Measurements from ENCODE around the gene SYNE1.

SYNE1 gene

DNA sequence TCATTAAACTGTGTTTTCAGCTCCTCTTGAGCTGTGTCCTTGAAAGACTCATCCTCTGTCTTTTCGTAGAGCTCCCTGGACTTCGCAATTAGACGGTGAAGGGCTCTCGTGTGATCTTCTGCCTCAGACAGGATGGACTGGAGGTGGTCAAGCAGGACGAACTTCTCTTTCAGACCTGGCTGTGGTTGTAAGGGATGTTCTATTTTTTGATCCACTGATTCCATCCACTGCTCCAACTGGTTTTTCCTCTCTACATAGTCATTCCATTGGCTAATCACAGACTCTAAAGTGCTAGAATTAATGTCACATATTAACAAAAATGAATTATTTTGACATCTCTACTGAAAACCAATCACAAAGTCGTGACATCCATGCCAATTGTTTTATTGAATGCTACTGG, 250.1 kb downstream of the SYNE1 start:
- H3K4me3 ChIP-seq (ENCODE audit: low read depth, low read length), result no peak overlapping the region
- TF ChIP-seq, protein P1, sequence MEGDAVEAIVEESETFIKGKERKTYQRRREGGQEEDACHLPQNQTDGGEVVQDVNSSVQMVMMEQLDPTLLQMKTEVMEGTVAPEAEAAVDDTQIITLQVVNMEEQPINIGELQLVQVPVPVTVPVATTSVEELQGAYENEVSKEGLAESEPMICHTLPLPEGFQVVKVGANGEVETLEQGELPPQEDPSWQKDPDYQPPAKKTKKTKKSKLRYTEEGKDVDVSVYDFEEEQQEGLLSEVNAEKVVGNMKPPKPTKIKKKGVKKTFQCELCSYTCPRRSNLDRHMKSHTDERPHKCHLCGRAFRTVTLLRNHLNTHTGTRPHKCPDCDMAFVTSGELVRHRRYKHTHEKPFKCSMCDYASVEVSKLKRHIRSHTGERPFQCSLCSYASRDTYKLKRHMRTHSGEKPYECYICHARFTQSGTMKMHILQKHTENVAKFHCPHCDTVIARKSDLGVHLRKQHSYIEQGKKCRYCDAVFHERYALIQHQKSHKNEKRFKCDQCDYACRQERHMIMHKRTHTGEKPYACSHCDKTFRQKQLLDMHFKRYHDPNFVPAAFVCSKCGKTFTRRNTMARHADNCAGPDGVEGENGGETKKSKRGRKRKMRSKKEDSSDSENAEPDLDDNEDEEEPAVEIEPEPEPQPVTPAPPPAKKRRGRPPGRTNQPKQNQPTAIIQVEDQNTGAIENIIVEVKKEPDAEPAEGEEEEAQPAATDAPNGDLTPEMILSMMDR (IDR thresholded peaks at IDR 0.05; ENCODE audit: borderline replicate concordance, insufficient read depth, low read depth, low read length), result no peak

DNA sequence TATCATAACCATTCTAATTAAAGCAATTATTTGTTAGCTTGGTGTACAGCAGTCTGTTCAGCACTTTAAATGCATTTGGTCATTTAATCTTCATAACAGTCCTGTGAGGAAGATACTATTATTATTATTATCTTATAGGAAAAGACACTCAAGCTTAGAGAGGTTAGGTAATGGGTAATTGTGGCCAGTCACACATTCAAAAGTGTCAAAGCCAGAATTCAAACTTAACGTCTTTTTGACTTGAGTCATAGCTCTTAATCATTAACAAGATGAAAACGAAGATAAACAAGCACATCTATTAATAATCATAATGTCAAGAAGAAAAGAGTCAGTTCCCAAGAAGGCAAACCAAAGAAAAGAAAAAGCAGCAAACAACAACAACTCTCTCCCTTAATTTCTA, 251.0 kb downstream of the SYNE1 start:
- no peak overlapping the region for H3K4me3 ChIP-seq (ENCODE audit: low read depth, low read length)
- TF ChIP-seq, protein P1 (IDR thresholded peaks at IDR 0.05; ENCODE audit: borderline replicate concordance, insufficient read depth, low read depth, low read length), result no peak

DNA sequence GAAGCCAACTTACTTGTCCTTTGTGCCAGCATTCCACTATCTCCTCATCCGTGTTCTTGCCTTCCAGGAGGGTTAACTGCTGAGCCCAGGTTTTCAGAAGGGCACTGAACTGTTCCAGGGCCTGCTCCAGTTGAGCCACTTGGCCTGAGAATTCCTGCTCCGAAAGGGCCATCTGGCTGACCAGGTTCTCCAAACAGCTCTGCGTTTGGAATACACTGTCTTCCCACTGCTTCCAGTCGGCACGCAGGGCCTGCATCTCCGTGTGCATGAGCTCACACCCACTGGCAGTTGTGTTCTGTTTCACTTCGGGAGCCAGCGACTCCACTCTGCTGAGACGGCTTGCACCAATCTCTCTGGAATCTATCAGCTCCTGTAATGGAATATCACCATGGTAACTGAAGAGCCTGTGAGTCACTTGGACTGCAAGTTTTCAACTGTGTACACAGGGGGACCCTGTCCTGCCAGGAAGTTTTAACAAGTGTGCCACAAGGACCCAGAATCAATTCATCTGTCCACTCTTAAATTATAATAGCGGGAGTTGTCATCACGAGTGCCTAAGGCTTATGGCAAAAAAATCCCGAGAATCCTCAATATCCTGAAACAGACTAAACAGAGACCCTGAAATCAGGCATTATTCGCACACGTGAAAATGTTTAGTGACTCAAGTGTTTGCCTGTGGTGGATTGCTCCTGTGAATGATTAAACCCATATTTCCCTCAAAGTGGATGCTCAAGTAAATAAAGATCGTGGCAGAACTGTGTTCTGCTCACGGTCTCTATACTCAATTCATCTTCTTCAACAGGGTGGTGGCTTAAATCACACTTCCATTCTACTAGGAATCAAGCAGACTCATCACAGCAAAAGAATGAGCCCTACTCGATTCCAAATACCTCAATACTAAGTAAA, 255.9 kb downstream of the SYNE1 start:
- no peak overlapping the region for H3K4me3 ChIP-seq (ENCODE audit: low read depth, low read length)
- TF ChIP-seq, protein P1 (IDR thresholded peaks at IDR 0.05; ENCODE audit: borderline replicate concordance, insufficient read depth, low read depth, low read length), result no peak

DNA sequence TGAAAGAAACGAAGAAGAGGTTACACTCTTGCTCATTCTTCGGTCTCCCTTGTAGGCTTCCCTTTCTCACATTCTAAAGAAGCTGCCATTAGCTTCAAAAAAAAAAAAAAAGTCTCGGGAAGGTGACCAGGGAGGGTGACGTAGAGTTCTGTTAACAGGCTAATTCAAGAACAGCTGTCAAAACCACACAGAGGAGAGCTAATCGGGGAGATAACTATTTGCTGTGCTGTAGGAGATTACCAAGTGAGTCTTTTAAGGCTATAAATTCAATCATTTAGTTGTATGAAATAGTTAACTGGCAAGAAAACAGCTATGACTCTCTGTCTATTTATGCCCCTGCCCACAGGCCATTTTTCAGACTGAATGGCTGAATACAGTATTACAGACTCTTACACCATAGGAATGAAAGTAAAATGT, 256.8 kb downstream of the SYNE1 start:
- H3K4me3 ChIP-seq (ENCODE audit: low read depth, low read length), result no peak overlapping the region
- TF ChIP-seq, protein P1 (IDR thresholded peaks at IDR 0.05; ENCODE audit: borderline replicate concordance, insufficient read depth, low read depth, low read length), result no peak

DNA sequence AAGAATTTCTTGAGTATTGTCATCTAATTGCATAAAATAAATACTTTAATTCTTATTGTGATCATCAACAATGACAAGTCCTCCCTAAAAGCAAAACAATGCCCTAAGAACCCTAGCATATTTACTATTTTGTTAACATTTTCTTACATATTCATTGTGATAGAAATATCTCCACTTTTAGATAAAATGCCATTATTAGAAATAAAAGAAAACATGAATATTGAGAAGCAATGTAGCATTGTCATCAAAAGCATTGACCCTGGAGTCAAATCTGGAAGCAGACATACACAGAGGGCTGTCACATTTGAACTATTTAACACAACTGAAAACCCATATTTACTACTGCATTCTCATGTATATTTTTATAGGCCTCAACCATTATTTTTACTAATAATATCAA, 257.7 kb downstream of the SYNE1 start:
- H3K4me3 ChIP-seq (ENCODE audit: low read depth, low read length), result no peak overlapping the region
- TF ChIP-seq, protein P1 (IDR thresholded peaks at IDR 0.05; ENCODE audit: borderline replicate concordance, insufficient read depth, low read depth, low read length), result no peak

DNA sequence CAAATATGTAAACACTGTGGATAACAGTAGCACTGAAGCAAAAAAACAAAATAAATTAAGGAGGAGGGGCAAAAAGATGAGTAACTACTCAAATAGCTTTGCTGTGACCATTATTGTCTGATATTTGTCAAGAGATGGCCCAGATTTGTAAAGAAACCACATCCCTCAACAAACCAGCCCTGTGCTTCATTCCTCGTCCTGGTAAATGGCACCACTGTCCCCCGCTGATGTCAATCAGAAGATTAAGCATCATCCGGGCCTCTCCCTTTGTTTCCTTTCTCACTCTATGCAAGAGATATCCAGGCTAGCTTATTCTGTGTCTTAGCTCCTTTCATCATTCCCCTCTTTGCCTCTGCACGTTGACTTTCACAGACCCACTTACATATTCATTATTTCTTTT, 259.0 kb downstream of the SYNE1 start:
- TF ChIP-seq, protein P1 (IDR thresholded peaks at IDR 0.05; ENCODE audit: borderline replicate concordance, insufficient read depth, low read depth, low read length), result no peak
- no peak overlapping the region for H3K4me3 ChIP-seq (ENCODE audit: low read depth, low read length)

DNA sequence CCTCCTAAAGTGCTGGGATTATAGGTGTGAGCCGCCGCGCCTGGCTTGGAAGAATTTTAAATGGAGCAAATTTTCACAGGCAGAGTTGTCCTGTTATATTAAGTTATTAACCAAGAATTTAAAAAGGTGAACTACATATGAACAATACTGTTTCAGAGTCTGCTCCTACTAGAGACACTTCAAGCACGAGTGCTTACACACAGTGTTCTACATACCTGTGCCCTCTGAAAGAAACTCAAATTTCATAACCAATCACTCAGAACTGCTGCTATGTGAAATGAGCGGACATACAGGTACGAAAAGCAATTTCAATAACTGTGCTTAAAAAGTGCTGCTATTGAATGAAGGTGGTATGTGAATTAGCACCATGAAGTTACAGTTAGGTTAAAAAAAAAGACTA, 262.0 kb downstream of the SYNE1 start:
- TF ChIP-seq, protein P1 (IDR thresholded peaks at IDR 0.05; ENCODE audit: borderline replicate concordance, insufficient read depth, low read depth, low read length), result no peak
- H3K4me3 ChIP-seq (ENCODE audit: low read depth, low read length), result no peak overlapping the region
